Sigmoid colon (tissue), 7 donors: ENCODE measurements around the gene C14orf119. TPM values are rescaled to one million over a fixed set of nuclear protein-coding genes. Genes with fewer than 3 reads are reported as not detected.

ENCODE experiments used
- DNase-seq: peaks from one replicate; pipeline ENCODE4 v3.0.0-alpha.2; 2019
- H3K27ac ChIP-seq, 4 donors: fragments of 200-600 bp; sonication (generic); one replicate each; pipeline ENCODE4 v1.5.1; 2016 to 2019; ENCODE audit warnings: mild to moderate bottlenecking in 1 of 4
- H3K27me3 ChIP-seq, 3 donors: fragments of 200-600 bp; sonication (generic); one replicate each; pipeline ENCODE4 v1.5.1; 2019; ENCODE audit warnings: mild to moderate bottlenecking in 1 of 3
- H3K36me3 ChIP-seq, 4 donors: fragments of 200-600 bp; sonication (generic); one replicate each; pipeline ENCODE4 v1.5.1; 2016 to 2019
- H3K4me1 ChIP-seq, 4 donors: fragments of 200-600 bp; sonication (generic); one replicate each; pipeline ENCODE4 v1.5.1; 2017 to 2019
- H3K4me3 ChIP-seq, 4 donors: fragments of 200-600 bp; sonication (generic); one replicate each; pipeline ENCODE4 v1.5.1; 2017 to 2019; ENCODE audit warnings: mild to moderate bottlenecking in 2 of 4, moderate library complexity in 1 of 4
- H3K9me3 ChIP-seq, 4 donors: fragments of 200-600 bp in 3 of 4; sonication (generic) in 3 of 4; one replicate each; pipeline versions ENCODE4 v1.5.1 to v1.6.1; 2013 to 2019
- EP300 ChIP-seq, 4 donors: sonication (generic); formaldehyde crosslinking; IDR thresholded peaks; one replicate each; pipeline ENCODE4 v1.6.1; 2017; ENCODE audit warnings: antibody characterized with exemption in 4 of 4
- POLR2A ChIP-seq, 2 donors: fragments of 450-650 bp; IDR thresholded peaks; one replicate each; pipeline ENCODE4 v1.6.1; 2016; ENCODE audit warnings: antibody characterized with exemption in 2 of 2, mild to moderate bottlenecking in 2 of 2, moderate library complexity in 2 of 2
- POLR2AphosphoS5 ChIP-seq, 4 donors: sonication (generic); formaldehyde crosslinking; IDR thresholded peaks; one replicate each; pipeline ENCODE4 v1.6.1; 2017; ENCODE audit warnings: antibody characterized with exemption in 4 of 4
- WGBS, 2 donors: extraction: QIAGEN DNeasy Blood & Tissue Kit; methylation state at CpG; one replicate each; pipeline ENCODE4 v1.1.7; 2013; 5-methylcytosine and 5-hydroxymethylcytosine counted together
- intact Hi-C: fragments of 100-400 bp; cut with DNase I; formaldehyde crosslinking; loops from one replicate; pipeline ENCODE4 v1.15.1; 2023
- polyA plus RNA-seq, 3 donors: library from polyadenylated mRNA; stranded (reverse); fragments of 200-250 nt; gene quantifications; one replicate each; pipeline ENCODE4 v1.2.3, GENCODE V29; 2013
- total RNA-seq, 4 donors: library from RNA; depleted of rRNA; stranded (reverse); fragments of >200 nt; gene quantifications; one replicate each; pipeline ENCODE4 v1.1.0, GENCODE V29; 2016
- TF ChIP-seq, protein P1 (sequence below), 4 experiments: fragments of 450-650 bp in 3 of 4; fragments of 200-600 bp in 1 of 4; IDR thresholded peaks; one replicate each; pipeline ENCODE4 v1.5.1; 2016 to 2019; ENCODE audit warnings: antibody characterized with exemption in 4 of 4, mild to moderate bottlenecking in 3 of 4, moderate library complexity in 2 of 4
- donor health status: healthy with polysubstance abuse.
- donor health status: Bipolar disorder and iron deficiency.
- donor health status: healthy.

Gene C14orf119
- total and polyA plus RNA-seq, 7 donors, result 22.4 to 94.3 (median 38.9) TPM

DNA sequence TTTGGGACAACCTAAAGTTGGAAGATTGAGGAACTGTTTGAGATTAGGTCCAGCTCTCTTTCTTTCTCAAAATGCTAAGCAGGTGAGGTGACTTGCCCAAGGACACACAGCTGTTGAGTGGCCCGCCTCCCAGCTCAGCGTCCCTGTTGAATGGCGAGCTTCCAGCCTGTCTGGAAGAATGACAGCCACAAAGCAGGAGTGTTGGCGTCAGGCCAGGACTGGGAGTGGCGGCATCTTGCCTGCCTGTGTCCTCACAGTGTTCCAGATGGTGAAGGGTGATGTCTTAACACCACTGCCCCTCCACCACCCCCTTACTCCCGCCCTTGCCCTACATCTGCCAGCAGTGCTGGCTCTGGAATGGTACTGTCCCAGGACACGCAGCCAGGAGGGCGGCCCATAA is 28.1 kb downstream of the C14orf119 start:
- no peak overlapping the region for H3K27ac ChIP-seq
- no peak overlapping the region for H3K4me3 ChIP-seq
- WGBS, 2 donors, result 16 to 67% methylated on average over 8 of the region's 8 CpGs
- intact Hi-C loops, result no loop called here
- DNase-seq, result peak; percentile 76
- H3K27me3 ChIP-seq, result peaks cover 0 to 4% (median 0%) of the 10 kb centered on the region in 3 donors
- no peaks in the 10 kb centered on the region for H3K9me3 ChIP-seq
- no peak for TF ChIP-seq POLR2AphosphoS5 (IDR thresholded peaks at IDR 0.05)
- TF ChIP-seq EP300 (IDR thresholded peaks at IDR 0.05), result no peak
- TF ChIP-seq, protein P1, sequence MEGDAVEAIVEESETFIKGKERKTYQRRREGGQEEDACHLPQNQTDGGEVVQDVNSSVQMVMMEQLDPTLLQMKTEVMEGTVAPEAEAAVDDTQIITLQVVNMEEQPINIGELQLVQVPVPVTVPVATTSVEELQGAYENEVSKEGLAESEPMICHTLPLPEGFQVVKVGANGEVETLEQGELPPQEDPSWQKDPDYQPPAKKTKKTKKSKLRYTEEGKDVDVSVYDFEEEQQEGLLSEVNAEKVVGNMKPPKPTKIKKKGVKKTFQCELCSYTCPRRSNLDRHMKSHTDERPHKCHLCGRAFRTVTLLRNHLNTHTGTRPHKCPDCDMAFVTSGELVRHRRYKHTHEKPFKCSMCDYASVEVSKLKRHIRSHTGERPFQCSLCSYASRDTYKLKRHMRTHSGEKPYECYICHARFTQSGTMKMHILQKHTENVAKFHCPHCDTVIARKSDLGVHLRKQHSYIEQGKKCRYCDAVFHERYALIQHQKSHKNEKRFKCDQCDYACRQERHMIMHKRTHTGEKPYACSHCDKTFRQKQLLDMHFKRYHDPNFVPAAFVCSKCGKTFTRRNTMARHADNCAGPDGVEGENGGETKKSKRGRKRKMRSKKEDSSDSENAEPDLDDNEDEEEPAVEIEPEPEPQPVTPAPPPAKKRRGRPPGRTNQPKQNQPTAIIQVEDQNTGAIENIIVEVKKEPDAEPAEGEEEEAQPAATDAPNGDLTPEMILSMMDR (IDR thresholded peaks at IDR 0.05), result no peak
- no peak for TF ChIP-seq POLR2A (IDR thresholded peaks at IDR 0.05)
- peaks cover 0 to 11% (median 9%) of the 10 kb centered on the region in 4 donors for H3K4me1 ChIP-seq
- peaks cover 0 to 1% (median 0%) of the 10 kb centered on the region in 4 donors for H3K36me3 ChIP-seq

DNA sequence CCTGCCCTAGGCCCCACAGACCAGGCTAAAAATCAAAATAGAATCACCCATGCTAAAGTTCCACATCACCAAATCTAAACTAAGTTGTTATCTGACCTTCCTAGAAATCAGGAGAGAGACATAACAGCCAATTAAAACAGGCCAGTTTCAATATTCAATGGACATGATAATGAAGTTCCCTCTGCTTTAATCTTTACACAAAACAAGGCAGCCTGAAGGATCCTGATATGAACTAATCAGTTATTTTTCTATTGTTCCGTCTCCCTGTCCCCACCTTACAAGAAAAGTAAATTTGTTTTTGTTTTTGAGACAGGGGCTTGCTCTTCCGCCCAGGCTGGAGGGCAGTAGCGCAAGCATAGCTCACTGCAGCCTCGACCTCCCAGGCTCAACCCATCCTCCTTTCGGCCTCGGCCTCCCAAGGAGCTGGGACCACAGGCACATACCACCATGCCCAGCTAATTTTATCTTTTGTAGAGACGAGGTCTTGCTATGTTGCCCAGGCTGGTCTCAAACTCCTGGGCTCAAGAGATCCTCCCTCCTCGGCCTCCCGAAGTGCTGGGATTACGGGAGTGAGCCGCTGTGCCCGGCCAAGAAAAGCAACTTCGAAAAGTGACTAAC is 29.1 kb downstream of the C14orf119 start:
- Histone ChIP-seq H3K27me3 (peaks cover 0 to 4% (median 0%) of the 10 kb centered on the region in 3 donors), H3K27ac (no peak overlapping the region), H3K4me3 (no peak overlapping the region), H3K9me3 (no peaks in the 10 kb centered on the region), H3K4me1 (peaks cover 0 to 11% (median 9%) of the 10 kb centered on the region in 4 donors), H3K36me3 (peaks cover 0 to 4% (median 2%) of the 10 kb centered on the region in 4 donors)
- no peak for DNase-seq
- WGBS, 2 donors, result 92 to 94% methylated on average over 13 of the region's 13 CpGs
- TF ChIP-seq, protein P1 (IDR thresholded peaks at IDR 0.05), result no peak
- TF ChIP-seq EP300 (IDR thresholded peaks at IDR 0.05) (no peak), POLR2A (IDR thresholded peaks at IDR 0.05) (no peak), POLR2AphosphoS5 (IDR thresholded peaks at IDR 0.05) (no peak)
- intact Hi-C loops, result no loop called here

DNA sequence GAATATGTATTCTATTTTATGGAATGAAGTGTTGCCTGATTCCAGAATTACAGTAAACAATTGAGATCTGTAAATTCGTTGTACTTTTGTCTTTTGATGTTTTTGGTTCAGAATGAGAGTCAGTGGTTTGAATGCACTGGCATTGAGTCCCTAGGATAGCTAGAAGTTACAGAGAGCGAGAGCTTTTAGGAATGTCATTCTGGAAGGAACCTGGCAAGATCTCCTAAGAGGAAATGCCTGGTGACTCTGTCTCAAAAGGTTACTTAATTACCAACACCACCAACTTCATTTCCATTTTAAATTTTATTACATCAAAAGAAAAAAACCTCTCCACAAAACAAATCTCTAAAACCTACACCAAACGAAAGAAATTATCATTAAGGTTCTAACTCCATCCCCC is 29.7 kb downstream of the C14orf119 start:
- 69 to 81% methylated on average over 3 of the region's 3 CpGs for WGBS, 2 donors
- TF ChIP-seq, protein P1 (IDR thresholded peaks at IDR 0.05), result no peak
- no peak for TF ChIP-seq POLR2AphosphoS5 (IDR thresholded peaks at IDR 0.05)
- intact Hi-C loops, result no loop called here
- Histone ChIP-seq H3K27ac (no peak overlapping the region), H3K4me3 (no peak overlapping the region), H3K4me1 (peaks cover 0 to 11% (median 9%) of the 10 kb centered on the region in 4 donors), H3K36me3 (peaks cover 0 to 9% (median 2%) of the 10 kb centered on the region in 4 donors), H3K27me3 (peaks cover 0 to 4% (median 0%) of the 10 kb centered on the region in 3 donors), H3K9me3 (no peaks in the 10 kb centered on the region)
- no peak for DNase-seq

DNA sequence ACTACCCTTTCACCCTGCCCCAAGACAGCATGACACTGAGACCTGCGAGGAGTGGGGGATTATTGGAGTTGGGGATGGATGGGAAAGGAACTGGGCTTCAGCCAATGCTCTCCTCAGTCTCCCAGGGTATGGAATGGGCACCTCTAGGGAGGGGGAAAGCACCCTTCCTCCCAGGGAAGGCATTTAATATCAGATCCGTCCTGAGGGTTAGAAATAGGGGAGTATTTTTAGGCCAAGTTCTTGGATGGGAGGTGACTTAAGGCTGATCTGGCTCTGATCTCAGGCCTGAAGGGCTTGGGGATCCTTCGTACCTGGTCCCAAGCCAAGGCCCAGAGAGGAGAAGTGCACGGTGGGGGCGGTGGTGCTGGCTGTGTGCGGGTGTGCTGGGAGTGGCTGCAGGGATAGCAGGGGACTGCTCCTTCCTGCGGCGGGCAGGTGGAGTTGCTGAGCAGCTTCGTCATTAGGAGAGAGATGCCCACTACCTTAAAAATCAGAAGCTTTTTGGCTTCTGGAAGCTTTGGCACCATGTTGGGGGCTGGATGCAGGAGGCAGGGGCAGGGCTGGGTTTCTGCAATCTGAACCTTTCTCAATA is 30.7 kb downstream of the C14orf119 start:
- peaks cover 0 to 10% (median 7%) of the 10 kb centered on the region in 4 donors for H3K4me1 ChIP-seq
- no peak for DNase-seq

More for the DNA sequence above, 30.7 kb downstream of the C14orf119 start:
- no peak overlapping the region for H3K27ac ChIP-seq
- WGBS, 2 donors, result 83 to 87% methylated on average over 9 of the region's 9 CpGs
- H3K27me3 ChIP-seq, result peaks cover 0 to 4% (median 0%) of the 10 kb centered on the region in 3 donors
- TF ChIP-seq POLR2AphosphoS5 (IDR thresholded peaks at IDR 0.05), result no peak
- TF ChIP-seq, protein P1 (IDR thresholded peaks at IDR 0.05), result no peak
- no peak for TF ChIP-seq EP300 (IDR thresholded peaks at IDR 0.05)
- no peak for TF ChIP-seq POLR2A (IDR thresholded peaks at IDR 0.05)
- no peak overlapping the region for H3K4me3 ChIP-seq
- no peaks in the 10 kb centered on the region for H3K9me3 ChIP-seq
- intact Hi-C loops, result no loop called here
- peaks cover 0 to 9% (median 2%) of the 10 kb centered on the region in 4 donors for H3K36me3 ChIP-seq
